Daoy (cell line): Measurements from ENCODE around the gene TCF4. TPM values are rescaled to one million over a fixed set of nuclear protein-coding genes. Genes with fewer than 3 reads are reported as not detected.

Experiments used
- DNase-seq: peaks from one replicate; pipeline ENCODE4 v3.0.0-alpha.2; 2015; ENCODE audit warnings: low read depth
- total RNA-seq: library from RNA; depleted of rRNA; stranded (reverse); fragments of >200 nt; shearing (Covaris generic); gene quantifications from 2 replicates; pipeline ENCODE4 v1.2.3, GENCODE V29; 2014

TCF4 gene
- total RNA-seq, 1 experiment from 2014 or later: 24.1 TPM

DNA sequence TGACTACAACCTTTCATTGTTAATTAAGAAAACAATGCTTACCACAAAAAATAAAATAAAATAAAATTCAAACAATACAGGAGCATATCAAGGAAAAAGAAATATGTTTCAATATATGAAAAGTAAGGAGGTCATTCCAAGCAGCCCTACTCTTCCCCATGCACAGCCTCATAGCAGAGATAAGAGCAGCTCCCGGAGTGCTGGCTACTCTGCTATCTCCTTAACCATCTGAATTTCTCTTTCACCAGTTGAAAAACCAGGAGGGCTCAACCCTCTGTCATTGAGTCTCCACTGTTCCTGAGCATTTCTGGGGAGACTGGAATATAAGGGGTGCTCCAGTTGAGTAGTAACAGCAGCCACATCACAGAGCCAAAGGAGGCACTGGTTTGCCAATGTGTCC is 201.4 kb downstream of the TCF4 start:
- no peak for DNase-seq

DNA sequence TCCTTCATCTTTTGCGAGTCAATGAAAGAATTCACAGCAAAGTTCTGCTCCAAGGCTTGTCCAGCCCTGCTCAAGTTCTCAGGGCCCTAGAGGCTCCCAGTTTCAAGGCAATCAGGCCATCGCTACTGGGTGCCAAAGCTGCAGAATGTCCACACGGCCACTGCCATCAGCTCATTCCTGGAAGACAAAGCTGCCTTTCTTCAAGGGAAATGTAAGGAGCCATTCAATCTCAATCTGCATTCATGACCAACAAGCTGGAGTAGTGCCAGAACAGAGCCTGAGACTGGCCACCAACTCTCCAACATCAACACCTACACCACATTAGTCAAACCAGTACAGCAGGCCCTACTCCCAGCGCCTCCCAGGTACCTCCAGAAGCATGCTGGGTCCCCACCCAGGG is 202.2 kb downstream of the TCF4 start:
- no peak for DNase-seq

DNA sequence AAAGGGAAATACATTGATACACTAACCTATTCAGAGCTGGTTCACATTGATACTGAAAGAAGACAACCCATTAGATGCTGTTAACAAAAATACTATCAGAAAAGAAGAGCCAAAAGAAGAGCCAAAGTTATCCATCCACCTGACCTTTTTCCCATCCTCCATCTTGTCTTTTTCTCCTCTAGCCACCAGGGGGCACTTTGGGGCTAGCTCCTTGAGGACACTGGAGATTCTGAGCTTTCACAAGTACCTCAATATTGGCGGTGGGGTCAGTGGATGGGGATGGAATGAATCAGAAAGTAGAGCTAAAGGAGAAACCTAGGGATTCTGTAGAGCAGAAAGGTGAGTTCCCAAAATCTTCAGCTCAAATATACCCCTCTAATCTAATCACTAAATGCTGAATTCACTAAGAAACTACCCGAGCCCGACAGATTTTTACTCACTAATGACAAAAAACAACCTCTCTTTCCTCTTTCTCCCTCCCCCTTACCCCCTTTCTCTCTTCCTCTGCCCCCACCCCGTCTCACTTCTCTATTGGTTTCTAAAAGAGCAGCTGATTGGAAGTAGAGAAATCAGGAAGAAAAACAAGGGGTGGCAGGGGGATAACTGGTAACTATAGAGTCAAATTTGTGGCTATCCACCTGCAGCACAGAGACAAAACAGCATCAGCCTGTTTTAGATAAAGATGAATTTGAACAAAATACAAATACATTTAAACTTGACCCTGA is 203.3 kb downstream of the TCF4 start:
- DNase-seq: peak; percentile 46

DNA sequence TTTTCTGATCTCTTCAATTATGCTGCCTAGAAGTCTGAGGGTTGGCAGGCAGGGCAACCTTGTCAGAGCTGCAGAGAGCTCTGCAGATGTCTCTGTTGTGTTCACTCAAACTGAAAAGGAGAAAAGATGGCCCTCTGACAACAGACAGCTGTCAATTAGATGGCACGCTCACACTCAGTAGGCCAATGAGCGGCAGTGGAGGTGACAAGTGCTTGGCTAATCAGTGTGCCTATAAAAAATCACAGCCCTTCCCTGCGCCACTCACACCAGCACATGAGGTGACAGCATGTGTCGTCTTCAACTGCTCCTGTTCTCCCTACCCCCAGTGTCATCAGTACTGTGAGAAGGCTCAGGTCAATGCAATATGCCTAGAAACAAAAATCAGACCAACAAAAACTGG is 203.9 kb downstream of the TCF4 start:
- no peak for DNase-seq

DNA sequence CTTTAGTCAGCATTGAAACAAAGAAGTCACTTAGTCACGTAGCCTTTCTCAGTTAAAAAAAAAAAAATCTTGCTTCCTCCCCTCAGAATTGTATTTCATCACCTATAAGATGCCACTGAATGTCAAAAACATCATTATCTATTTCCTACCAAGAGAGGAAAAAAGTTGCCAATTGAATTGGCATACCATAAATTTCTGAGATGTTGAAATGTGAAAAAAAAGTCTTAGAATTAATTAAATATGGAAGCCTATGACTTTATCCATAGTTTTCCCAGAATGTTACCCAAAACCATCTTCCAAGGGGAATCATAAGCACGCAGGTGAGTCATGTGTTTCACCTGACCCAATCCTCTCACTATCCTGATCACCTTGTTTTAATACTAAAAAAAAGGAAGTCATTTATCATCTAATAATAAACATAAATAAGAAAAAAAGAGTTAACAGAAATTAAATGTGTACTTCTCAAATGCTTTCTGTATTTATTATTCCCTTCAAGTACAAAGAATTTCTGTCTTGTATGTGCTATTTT is 205.7 kb downstream of the TCF4 start:
- DNase-seq: no peak

DNA sequence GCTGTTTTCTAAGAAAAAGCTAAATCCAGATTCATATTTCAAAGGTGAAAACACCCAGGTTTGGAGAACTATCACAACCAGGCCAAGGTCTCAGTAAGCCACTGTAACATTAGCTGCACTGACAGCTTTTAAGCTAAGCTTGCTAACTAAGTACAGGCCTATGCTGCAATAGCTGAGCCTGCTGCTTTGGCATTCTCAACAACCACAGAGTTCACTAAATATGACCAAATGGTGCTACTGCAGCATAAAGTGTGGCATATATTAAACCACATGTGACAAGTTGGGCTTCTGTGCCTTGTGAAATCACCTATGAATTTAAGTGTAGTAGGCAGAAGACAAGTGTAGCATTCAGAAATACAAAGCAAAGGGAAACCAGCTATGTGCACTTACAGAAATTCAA is 206.7 kb downstream of the TCF4 start:
- DNase-seq: no peak

DNA sequence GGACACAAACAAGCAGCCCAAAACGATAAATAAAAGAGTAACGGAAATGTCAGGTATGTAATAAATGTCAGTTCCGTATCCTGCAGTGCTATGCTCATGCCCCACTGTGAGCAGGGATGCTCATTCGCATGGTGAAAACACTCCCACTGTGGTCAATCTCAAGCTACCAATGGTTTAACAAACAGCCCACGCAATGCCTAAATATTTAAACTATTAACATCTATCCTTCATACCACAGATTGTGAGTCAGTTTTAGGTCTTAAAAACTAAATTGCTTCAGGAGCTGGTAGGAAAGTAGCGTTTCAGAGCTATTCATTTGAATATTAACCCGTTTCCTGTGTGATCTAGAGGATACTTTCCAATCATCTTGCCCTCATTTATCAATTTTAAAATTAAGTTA is 207.4 kb downstream of the TCF4 start:
- DNase-seq: no peak

DNA sequence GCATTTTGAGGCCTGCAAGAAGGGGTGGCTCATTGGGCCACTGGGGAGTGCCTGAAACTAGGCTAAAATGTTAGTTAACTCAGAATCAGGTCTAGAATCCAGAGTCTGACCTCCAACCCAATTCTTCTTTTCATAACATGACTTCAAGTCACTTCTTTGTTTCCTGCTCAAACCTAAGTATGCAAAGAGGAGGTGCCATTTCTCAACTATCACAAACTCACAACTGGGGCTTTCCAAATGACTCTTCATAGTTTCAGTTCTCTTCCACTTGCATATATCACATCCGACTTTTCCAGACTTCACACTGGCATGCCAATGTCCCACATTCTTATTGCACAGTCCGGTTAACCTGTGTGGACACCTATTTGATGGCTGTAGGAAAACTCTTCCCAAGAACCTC is 211.6 kb downstream of the TCF4 start:
- DNase-seq: no peak

DNA sequence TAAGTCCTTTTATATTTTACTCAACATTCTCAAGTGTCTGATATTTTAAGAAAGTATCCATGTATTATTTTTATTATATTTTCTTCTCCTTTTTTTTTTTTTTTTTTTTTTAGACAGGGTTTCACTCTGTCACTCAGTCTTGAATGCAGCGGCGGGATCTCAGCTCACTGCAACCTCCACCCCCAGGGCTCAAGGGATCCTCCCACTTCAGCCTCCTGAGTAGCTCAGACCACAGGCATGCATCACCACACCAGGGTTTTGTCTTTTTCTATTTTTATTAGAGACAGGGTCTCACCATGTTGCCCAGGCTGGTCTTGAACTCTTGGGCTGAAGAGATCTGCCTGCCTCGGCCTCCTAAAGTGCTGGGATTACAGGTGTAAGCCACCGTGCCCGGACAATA is 212.1 kb downstream of the TCF4 start:
- no peak for DNase-seq

DNA sequence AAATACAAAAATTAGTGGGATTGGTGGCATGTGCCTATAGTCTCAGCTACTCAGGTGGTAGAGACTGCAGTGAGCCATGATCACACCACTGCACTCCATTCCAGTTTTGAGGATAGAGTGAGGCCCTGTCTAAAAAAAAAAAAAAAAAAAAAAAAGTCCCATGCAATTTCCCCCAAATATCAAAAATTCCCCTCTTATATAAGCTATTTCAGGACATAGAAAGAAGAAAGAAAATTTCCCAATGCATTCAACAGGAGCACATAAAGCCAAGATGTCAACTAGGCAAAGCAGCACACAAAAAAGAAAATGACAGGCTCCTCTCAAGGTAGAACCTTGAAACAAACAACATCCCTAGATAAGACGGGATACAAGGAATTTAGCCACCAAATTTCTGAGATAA is 213.3 kb downstream of the TCF4 start:
- DNase-seq: no peak

DNA sequence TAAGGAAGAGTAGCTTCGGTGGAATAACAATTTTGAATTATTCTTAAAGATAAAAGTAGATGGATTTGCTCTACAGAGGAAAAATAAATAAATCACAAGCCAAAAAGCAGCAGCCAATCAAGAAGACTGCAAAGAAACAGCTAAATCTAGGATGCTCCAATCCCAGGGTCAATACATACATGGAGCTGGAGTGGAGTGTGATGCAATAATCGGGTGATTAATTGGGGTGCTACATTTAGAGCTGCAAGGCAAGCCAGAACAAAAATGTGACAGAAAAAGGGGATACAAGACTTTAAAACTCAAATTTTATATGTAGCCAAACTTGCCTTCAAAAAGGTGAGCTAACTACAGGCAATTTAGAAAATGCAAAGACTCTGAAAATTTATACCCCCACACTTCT is 215.8 kb downstream of the TCF4 start:
- no peak for DNase-seq

DNA sequence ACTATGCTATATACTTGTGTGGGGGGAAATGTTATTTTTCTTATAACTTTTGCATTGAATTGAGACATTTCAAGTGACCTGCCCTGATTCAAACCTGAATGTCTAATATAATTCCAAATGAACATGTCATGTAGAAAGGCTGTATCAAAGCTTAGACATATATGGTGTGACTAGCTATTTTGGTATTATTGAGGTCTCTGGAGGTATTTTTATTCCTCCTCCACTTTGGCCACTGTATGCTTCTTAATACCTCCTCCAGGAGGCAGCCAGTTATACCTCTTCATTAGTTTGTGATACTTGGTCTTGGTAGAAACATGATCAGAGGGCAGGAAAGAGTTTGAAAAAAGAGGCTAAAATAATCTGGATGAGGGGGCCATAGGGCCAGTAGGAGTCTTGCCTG is 217.1 kb downstream of the TCF4 start:
- no peak for DNase-seq

DNA sequence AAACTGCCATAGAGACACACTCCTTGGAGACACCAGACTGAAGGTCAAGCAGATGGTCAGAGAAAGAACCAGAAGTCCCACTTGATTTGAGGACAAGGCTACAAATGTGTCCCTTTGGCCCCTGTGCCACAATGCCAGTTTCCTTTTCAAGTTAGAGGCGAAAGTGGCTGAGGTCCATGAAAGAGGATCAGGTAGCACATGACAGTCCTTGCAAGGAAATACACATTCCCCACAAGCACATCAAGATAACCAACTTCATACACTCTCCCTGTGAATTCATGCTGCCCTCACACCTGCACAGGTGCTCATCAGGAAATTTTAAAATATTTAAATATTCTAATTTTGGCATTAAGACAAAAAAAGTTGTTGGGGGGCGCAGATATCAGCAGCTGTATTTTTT is 218.6 kb downstream of the TCF4 start:
- no peak for DNase-seq

DNA sequence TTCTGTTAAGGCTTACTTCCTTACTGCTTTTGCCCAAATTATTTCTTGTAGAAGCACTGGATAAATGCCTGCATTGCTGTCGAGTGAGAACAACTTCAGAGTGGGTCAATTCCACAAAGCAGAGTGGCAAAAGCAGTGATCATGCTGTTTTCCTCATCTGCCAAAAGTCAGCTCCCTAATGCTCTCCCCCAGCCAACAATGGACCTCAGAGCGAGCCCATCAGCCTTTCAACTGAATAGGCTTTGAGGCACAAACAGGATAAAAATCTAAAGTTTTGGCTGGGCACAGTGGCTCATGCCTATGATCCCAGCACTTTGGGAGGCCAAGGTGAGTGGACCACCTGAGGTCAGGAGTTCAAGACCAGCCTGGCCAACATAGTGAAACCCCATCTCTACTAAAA is 222.7 kb downstream of the TCF4 start:
- DNase-seq: no peak

DNA sequence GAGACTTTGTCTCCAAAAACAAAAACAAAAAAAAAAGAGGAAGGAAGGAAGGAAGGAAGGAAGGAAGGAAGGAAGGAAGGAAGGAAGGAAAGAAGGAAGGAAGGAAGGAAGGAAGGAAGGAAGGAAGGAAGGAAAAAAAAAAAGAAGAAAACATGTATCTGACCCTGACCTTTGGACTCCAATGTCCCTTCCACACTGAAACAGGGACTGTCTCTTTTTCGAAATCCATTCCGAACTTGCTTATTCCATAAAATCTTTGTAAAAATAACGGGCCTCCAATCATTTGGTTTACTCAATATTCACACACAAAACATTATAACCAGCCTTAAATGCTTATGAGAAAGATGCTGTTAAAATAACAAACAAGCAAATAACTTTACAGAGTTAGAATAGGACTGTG is 225.7 kb downstream of the TCF4 start:
- no peak for DNase-seq

DNA sequence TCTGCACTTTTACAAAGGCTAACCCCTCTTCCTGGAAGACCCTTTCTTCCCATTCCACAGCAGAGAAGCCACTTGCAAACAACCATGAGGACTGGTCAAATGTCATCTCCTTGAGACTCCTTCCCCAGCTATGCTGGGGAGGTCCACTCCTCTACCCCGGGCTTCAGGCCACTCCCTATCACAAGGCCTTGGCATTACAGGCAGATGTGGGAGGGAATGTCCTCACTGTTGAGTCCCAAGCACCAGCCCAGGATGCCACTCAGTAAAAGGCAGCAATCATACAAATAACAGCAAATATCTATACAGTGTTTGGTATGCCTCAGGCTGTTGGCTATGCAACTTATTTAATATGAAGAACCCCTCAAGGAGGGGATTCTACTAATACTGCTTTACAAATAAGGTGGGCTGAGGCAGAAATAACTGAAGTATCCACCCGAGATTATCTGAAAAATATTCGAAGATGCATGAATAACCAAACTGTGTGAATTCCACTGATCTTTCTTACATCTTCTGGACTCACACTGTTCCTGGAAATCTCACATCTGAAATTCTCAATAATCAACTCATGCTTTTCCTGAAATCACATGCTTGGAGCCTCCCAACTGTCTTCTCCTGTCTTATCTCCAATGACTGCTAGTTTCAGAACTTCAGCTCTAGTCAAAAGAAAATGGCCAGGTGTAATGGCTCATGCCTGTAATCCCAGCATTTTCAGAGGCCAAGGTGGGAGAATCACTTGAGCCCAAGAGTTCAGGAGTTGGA is 226.3 kb downstream of the TCF4 start:
- DNase-seq: no peak

DNA sequence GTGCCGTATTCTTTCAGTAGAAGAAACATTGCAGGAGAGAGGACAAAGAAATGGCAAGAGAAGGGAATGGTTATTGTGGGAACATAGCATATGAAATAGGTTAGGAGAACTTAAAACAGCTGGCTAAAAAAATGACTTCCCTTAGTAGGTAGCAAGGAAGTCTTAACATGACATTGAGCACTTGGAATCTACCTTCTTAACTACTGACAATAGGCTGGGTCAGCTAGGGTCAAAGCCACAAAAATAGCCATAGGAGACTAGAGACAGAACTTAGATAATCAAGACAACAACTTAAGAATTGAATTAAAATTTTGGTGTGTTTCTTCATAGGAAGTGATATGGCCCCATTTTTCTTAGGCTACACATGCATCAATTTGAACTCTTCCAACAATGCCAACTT is 227.9 kb downstream of the TCF4 start:
- no peak for DNase-seq

DNA sequence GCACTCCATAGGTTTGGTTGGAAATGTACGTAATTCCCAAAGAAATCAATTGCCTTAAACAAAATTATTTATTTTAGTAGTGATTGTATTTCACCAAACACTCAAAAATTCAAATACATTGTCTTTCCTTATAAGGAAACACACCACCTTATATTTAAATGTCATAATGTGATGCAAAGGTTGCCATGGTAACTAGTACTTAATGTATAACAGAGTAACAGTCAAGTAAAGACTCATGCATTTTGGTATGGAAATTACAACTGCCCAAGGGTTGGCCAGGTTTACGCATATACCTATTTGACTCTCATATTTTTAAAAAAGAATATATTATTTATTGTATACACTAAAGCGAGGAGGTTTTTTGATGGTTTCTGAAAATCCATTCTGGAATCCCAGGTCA is 231.2 kb downstream of the TCF4 start:
- DNase-seq: no peak

DNA sequence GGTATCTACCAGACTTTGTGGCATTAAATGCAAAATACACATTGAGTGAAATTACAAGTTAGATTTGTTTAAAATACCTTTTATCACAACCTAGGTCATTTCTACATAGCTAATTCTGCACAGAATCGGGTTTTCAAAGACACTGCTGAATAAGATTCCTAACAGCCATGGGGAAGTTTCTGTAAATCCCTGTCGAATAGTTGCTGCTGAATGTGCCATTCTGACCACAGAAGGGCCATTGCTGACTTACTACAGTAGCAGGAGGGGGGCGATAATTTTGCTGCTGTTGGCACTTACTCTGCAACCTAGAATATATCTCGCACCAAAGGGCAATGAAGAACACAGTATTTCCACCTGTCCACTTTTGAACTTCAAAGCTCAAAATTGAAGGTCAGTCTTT is 232.8 kb downstream of the TCF4 start:
- no peak for DNase-seq

DNA sequence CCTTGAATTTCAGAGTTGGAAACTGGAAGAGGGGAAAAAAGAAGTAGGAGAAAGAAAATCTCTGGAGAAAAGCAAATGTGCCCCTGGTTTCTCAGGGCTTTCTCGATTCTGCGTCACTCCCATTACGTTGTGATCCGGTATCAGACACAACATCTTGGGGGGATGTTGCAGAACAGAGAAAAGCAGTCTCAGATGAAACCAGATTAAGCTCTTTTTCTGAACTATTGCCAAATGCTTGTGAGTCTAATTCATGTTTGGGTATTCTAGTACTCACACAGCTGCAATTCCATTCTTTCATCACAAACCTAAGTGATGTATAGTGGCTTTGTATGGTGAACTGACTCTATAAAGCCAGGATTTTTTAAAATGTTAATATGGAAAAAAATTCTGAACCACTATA is 233.2 kb downstream of the TCF4 start:
- no peak for DNase-seq

DNA sequence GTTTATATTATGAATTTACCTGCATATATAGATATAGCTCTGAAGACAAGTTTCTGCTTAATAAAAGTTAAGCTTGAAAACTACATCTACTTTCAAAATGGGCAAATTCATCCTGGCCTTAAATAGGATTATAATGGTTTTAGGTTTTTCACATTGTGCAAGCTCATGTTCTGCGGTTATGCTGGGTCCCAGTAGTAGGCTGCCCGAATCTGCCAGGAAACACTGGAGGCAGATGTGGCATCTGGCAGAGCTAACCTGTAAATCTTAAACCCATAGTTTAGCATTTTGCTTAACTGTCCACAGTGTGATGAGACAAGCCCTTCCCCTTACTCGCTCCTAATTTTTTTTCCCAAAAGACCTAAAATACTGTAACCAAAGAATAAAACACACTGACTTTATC is 234.2 kb downstream of the TCF4 start:
- no peak for DNase-seq

DNA sequence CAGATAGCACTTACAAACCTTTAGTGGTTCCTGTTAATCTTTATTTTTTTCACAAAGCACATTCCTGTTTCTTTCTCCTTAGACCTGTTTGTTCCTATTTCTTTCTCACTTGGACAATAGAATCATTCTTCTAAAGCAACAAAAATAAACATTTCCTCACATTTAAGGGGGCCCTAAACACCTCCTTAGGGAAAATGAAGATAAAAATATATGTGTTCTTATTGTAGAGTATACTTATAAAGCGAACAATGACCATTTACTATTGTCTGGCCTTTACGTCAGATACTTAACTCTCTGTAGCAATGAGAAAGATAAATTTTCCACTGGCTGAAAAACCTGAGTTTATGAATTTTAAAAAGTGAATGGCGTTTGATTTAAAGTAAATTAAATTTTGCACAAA is 234.6 kb downstream of the TCF4 start:
- DNase-seq: no peak

DNA sequence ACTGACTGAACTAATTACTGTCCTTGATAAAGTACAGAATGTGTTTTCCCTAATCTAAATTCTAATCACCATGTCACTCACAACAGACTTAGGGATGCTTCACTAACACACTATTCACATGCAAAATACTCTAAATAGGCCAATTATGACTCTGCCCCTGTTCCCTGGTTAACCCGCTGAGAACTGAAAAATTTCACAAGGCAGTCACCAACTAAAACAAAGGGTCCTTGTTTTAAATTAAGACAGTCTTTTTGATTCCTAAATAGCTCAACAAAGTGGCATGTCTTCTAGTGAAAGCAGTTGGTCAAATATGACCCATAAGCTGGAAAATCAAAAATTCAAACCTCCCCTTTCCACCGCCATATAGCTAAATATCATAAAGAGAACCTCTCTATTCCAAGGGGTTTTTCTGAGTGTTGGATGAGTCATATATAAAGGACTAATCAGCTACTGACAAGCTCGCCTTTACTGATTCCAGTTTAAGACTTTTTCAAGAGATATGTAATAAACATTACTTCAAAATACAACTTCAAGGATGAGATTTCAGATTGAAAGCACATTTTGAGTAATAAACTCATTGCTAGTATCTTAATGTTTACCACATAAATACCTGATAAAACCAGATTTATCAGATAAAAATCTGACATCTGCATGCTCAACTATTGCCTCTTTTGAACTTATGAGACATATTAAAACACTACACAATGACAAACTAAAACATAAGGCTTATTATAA is 235.8 kb downstream of the TCF4 start:
- no peak for DNase-seq
